Activated naive CD8-positive, alpha-beta T cell (primary cell): Measurements from ENCODE around the gene PBX1.

Experiments
- H3K27ac Mint-ChIP-seq: one replicate; pipeline ENCODE4 v1.8.0; 2021; ENCODE audit warnings: mixed read lengths
- H3K27me3 Mint-ChIP-seq: one replicate; pipeline ENCODE4 v1.8.0; 2021; ENCODE audit warnings: mixed read lengths
- H3K36me3 Mint-ChIP-seq: one replicate; pipeline ENCODE4 v1.8.0; 2021; ENCODE audit warnings: mixed read lengths
- H3K4me1 Mint-ChIP-seq: one replicate; pipeline ENCODE4 v1.8.0; 2021; ENCODE audit warnings: low read depth, mixed read lengths
- H3K4me3 Mint-ChIP-seq: one replicate; pipeline ENCODE4 v1.8.0; 2021; ENCODE audit warnings: mild to moderate bottlenecking, mixed read lengths
- H3K9me3 Mint-ChIP-seq: one replicate; pipeline ENCODE4 v1.8.0; 2021; ENCODE audit warnings: low read depth, mixed read lengths

Gene PBX1

GRCh38 chr1:164611754-164612642, 53.0 kb downstream of the PBX1 start:
- Mint-ChIP-seq H3K27ac (no peak overlapping the region), H3K4me3 (no peak overlapping the region), H3K9me3 (no peaks in the 10 kb centered on the region), H3K4me1 (no peaks in the 10 kb centered on the region), H3K27me3 (peaks cover 2% of the 10 kb centered on the region), H3K36me3 (no peaks in the 10 kb centered on the region)

GRCh38 chr1:164613176-164613575, 54.2 kb downstream of the PBX1 start:
- Mint-ChIP-seq H3K27ac (no peak overlapping the region), H3K36me3 (no peaks in the 10 kb centered on the region), H3K4me3 (no peak overlapping the region), H3K27me3 (peaks cover 2% of the 10 kb centered on the region), H3K9me3 (no peaks in the 10 kb centered on the region), H3K4me1 (no peaks in the 10 kb centered on the region)

GRCh38 chr1:164614316-164614715, 55.3 kb downstream of the PBX1 start:
- no peaks in the 10 kb centered on the region for H3K9me3 Mint-ChIP-seq
- H3K4me1 Mint-ChIP-seq, result no peaks in the 10 kb centered on the region
- H3K36me3 Mint-ChIP-seq, result no peaks in the 10 kb centered on the region
- no peak overlapping the region for H3K27ac Mint-ChIP-seq
- no peak overlapping the region for H3K4me3 Mint-ChIP-seq
- H3K27me3 Mint-ChIP-seq, result peaks cover 2% of the 10 kb centered on the region

- Mint-ChIP-seq H3K9me3 (no peaks in the 10 kb centered on the region), H3K4me3 (no peak overlapping the region), H3K36me3 (no peaks in the 10 kb centered on the region), H3K27me3 (peaks cover 2% of the 10 kb centered on the region), H3K4me1 (no peaks in the 10 kb centered on the region), H3K27ac (no peak overlapping the region)
Measured at GRCh38 chr1:164617377-164618201, 58.6 kb downstream of the PBX1 start.

GRCh38 chr1:164618202-164618564, 59.2 kb downstream of the PBX1 start:
- H3K9me3 Mint-ChIP-seq, result no peaks in the 10 kb centered on the region
- H3K36me3 Mint-ChIP-seq, result no peaks in the 10 kb centered on the region
- no peak overlapping the region for H3K4me3 Mint-ChIP-seq
- H3K4me1 Mint-ChIP-seq, result no peaks in the 10 kb centered on the region
- H3K27ac Mint-ChIP-seq, result no peak overlapping the region
- H3K27me3 Mint-ChIP-seq, result peaks cover 2% of the 10 kb centered on the region

- Mint-ChIP-seq H3K27ac (no peak overlapping the region), H3K27me3 (peaks cover 2% of the 10 kb centered on the region), H3K36me3 (no peaks in the 10 kb centered on the region), H3K4me1 (no peaks in the 10 kb centered on the region), H3K9me3 (no peaks in the 10 kb centered on the region), H3K4me3 (no peak overlapping the region)
Measured at GRCh38 chr1:164619006-164619784, 60.2 kb downstream of the PBX1 start.

- Mint-ChIP-seq H3K4me3 (no peak overlapping the region), H3K9me3 (no peaks in the 10 kb centered on the region), H3K36me3 (no peaks in the 10 kb centered on the region), H3K27ac (no peak overlapping the region), H3K4me1 (peaks cover 2% of the 10 kb centered on the region), H3K27me3 (peaks cover under 1% of the 10 kb centered on the region)
Measured at GRCh38 chr1:164622068-164622845, 63.3 kb downstream of the PBX1 start.

- no peaks in the 10 kb centered on the region for H3K9me3 Mint-ChIP-seq
- H3K4me1 Mint-ChIP-seq, result peaks cover 2% of the 10 kb centered on the region
- H3K36me3 Mint-ChIP-seq, result no peaks in the 10 kb centered on the region
- no peak overlapping the region for H3K4me3 Mint-ChIP-seq
- H3K27ac Mint-ChIP-seq, result no peak overlapping the region
- peaks cover 2% of the 10 kb centered on the region for H3K27me3 Mint-ChIP-seq
Measured at GRCh38 chr1:164623805-164624204, 64.8 kb downstream of the PBX1 start.

- H3K9me3 Mint-ChIP-seq, result no peaks in the 10 kb centered on the region
- H3K27ac Mint-ChIP-seq, result no peak overlapping the region
- H3K27me3 Mint-ChIP-seq, result peaks cover 2% of the 10 kb centered on the region
- H3K4me3 Mint-ChIP-seq, result no peak overlapping the region
- peaks cover 2% of the 10 kb centered on the region for H3K4me1 Mint-ChIP-seq
- H3K36me3 Mint-ChIP-seq, result no peaks in the 10 kb centered on the region
Measured at GRCh38 chr1:164624400-164624799, 65.4 kb downstream of the PBX1 start.

- Mint-ChIP-seq H3K4me3 (peak overlapping the region; percentile 11), H3K36me3 (no peaks in the 10 kb centered on the region), H3K4me1 (peaks cover 2% of the 10 kb centered on the region), H3K27ac (no peak overlapping the region), H3K9me3 (no peaks in the 10 kb centered on the region), H3K27me3 (peaks cover 2% of the 10 kb centered on the region)
Measured at GRCh38 chr1:164625004-164625617, 66.1 kb downstream of the PBX1 start.

GRCh38 chr1:164628772-164629171, 69.8 kb downstream of the PBX1 start:
- peaks cover 2% of the 10 kb centered on the region for H3K4me1 Mint-ChIP-seq
- H3K27ac Mint-ChIP-seq, result no peak overlapping the region
- no peaks in the 10 kb centered on the region for H3K36me3 Mint-ChIP-seq
- H3K27me3 Mint-ChIP-seq, result peaks cover 2% of the 10 kb centered on the region
- H3K9me3 Mint-ChIP-seq, result no peaks in the 10 kb centered on the region
- H3K4me3 Mint-ChIP-seq, result no peak overlapping the region

- H3K27ac Mint-ChIP-seq, result no peak overlapping the region
- peaks cover 2% of the 10 kb centered on the region for H3K4me1 Mint-ChIP-seq
Measured at GRCh38 chr1:164629971-164630370, 71.0 kb downstream of the PBX1 start.

GRCh38 chr1:164630626-164631396, 71.8 kb downstream of the PBX1 start:
- Mint-ChIP-seq H3K4me1 (no peaks in the 10 kb centered on the region), H3K9me3 (no peaks in the 10 kb centered on the region), H3K4me3 (no peak overlapping the region), H3K27ac (no peak overlapping the region), H3K36me3 (no peaks in the 10 kb centered on the region), H3K27me3 (peaks cover 2% of the 10 kb centered on the region)

More at GRCh38 chr1:164629971-164630370, 71.0 kb downstream of the PBX1 start:
- no peak overlapping the region for H3K4me3 Mint-ChIP-seq
- H3K27me3 Mint-ChIP-seq, result peaks cover 2% of the 10 kb centered on the region
- no peaks in the 10 kb centered on the region for H3K9me3 Mint-ChIP-seq
- H3K36me3 Mint-ChIP-seq, result no peaks in the 10 kb centered on the region
